ENCODE results near the gene DIAPH2. TPM values are rescaled to one million over a fixed set of nuclear protein-coding genes. Genes with fewer than 3 reads are reported as not detected.

The DIAPH2 gene
- total and polyA plus RNA-seq, 2 donors (not counting 1 experiment from before 2014, with no cell fraction given) = 4.2 to 32.4 TPM

DNA sequence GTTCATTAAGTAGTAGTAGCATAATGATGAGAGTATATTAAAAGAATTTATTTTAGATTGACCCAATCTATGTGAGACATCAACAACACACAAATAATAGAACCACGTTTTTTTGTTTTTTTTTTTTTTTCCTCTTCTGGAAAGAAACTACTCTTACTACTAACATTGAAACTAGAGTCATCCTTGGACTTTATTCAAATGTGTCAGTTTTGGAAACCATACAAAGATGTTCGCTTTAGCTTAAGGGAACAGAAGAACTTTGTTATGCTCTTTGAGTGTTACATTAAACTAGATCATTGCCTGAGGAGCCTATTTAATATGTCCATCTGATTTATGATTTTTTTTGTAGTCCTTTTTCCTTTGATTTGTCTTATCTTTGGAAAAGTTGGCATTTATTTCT lies 365.8 kb downstream of the DIAPH2 start:
- no peak overlapping the region for H3K9ac ChIP-seq (ENCODE audit: low read length)
- ATAC-seq (ENCODE audit: low read depth) (no peak), DNase-seq (no peak)
- no peaks in the 10 kb centered on the region for H4K20me1 ChIP-seq (ENCODE audit: control insufficient read depth, insufficient read depth, low read length, poor library complexity, severe bottlenecking)
- ChIA-PET POLR2A (no interaction called here), CTCF (no interaction called here)
- H3K4me1 ChIP-seq (ENCODE audit: control insufficient read depth in 2 of 2, insufficient read depth in 2 of 2, low read length in 2 of 2) = no peaks in the 10 kb centered on the region
- WGBS (ENCODE audit: insufficient coverage) = no CpG with 5 or more reads among the region's 2 CpGs
- no peaks in the 10 kb centered on the region for H3K9me3 ChIP-seq (ENCODE audit: control extremely low read depth in 1 of 3, control insufficient read depth in 2 of 3, insufficient read depth in 1 of 3, low read length in 2 of 3)
- no peaks in the 10 kb centered on the region for H3K36me3 ChIP-seq (replicated peaks in 1 of 2; ENCODE audit: control extremely low read depth in 1 of 2, control insufficient read depth in 1 of 2, extremely low read depth in 1 of 2, insufficient read depth in 2 of 2, low read length in 1 of 2)
- H3K27me3 ChIP-seq (replicated peaks in 1 of 4; ENCODE audit: control extremely low read depth in 1 of 4, control insufficient read depth in 3 of 4, insufficient read depth in 4 of 4, low read length in 3 of 4) = no peaks in the 10 kb centered on the region
- no peak overlapping the region for H2AFZ ChIP-seq (ENCODE audit: insufficient read depth, low read depth, low read length, poor library complexity, severe bottlenecking)
- H3K9me3 Mint-ChIP-seq (ENCODE audit: insufficient read depth) = no peaks in the 10 kb centered on the region
- no peak overlapping the region for H3K27ac Mint-ChIP-seq
- H3K27ac ChIP-seq (ENCODE audit: low read length in 2 of 2) = no peak overlapping the region
- H3K79me2 ChIP-seq (ENCODE audit: control insufficient read depth, insufficient read depth, low read length) = no peaks in the 10 kb centered on the region
- H3K4me1 Mint-ChIP-seq = no peaks in the 10 kb centered on the region
- H3K4me3 Mint-ChIP-seq = no peak overlapping the region
- intact Hi-C loops (cut with micrococcal nuclease) = no loop called here
- H3K27me3 Mint-ChIP-seq = no peaks in the 10 kb centered on the region
- H3K4me3 ChIP-seq (ENCODE audit: control extremely low read depth in 1 of 5, extremely low read depth in 1 of 5, insufficient read depth in 1 of 5, low read depth in 2 of 5, low read length in 4 of 5) = no peak overlapping the region
- TF ChIP-seq, protein P1, sequence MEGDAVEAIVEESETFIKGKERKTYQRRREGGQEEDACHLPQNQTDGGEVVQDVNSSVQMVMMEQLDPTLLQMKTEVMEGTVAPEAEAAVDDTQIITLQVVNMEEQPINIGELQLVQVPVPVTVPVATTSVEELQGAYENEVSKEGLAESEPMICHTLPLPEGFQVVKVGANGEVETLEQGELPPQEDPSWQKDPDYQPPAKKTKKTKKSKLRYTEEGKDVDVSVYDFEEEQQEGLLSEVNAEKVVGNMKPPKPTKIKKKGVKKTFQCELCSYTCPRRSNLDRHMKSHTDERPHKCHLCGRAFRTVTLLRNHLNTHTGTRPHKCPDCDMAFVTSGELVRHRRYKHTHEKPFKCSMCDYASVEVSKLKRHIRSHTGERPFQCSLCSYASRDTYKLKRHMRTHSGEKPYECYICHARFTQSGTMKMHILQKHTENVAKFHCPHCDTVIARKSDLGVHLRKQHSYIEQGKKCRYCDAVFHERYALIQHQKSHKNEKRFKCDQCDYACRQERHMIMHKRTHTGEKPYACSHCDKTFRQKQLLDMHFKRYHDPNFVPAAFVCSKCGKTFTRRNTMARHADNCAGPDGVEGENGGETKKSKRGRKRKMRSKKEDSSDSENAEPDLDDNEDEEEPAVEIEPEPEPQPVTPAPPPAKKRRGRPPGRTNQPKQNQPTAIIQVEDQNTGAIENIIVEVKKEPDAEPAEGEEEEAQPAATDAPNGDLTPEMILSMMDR (IDR thresholded peaks at IDR 0.05) = no peak
- no peak for TF ChIP-seq EZH2 (IDR thresholded peaks at IDR 0.05; ENCODE audit: borderline replicate concordance, insufficient read depth, low read depth, low read length, poor library complexity, severe bottlenecking)
- H3K4me2 ChIP-seq (replicated peaks; ENCODE audit: low read depth, low read length, poor library complexity, severe bottlenecking) = no peak overlapping the region

- no peak overlapping the region for H3K27ac ChIP-seq (ENCODE audit: low read length in 2 of 2)
- no CpG with 5 or more reads among the region's 4 CpGs for WGBS (ENCODE audit: insufficient coverage)
- ChIA-PET CTCF (no interaction called here), POLR2A (no interaction called here)
- Mint-ChIP-seq H3K9me3 (ENCODE audit: insufficient read depth) (no peaks in the 10 kb centered on the region), H3K27me3 (no peaks in the 10 kb centered on the region), H3K4me3 (no peak overlapping the region), H3K4me1 (no peaks in the 10 kb centered on the region), H3K27ac (no peak overlapping the region)
- H2AFZ ChIP-seq (ENCODE audit: insufficient read depth, low read depth, low read length, poor library complexity, severe bottlenecking) = no peak overlapping the region
- H3K4me3 ChIP-seq (ENCODE audit: control extremely low read depth in 1 of 5, extremely low read depth in 1 of 5, insufficient read depth in 1 of 5, low read depth in 2 of 5, low read length in 4 of 5) = no peak overlapping the region
- H3K36me3 ChIP-seq (replicated peaks in 1 of 2; ENCODE audit: control extremely low read depth in 1 of 2, control insufficient read depth in 1 of 2, extremely low read depth in 1 of 2, insufficient read depth in 2 of 2, low read length in 1 of 2) = no peaks in the 10 kb centered on the region
- intact Hi-C loops (cut with micrococcal nuclease) = no loop called here
- no peak overlapping the region for H3K4me2 ChIP-seq (replicated peaks; ENCODE audit: low read depth, low read length, poor library complexity, severe bottlenecking)
- H4K20me1 ChIP-seq (ENCODE audit: control insufficient read depth, insufficient read depth, low read length, poor library complexity, severe bottlenecking) = no peaks in the 10 kb centered on the region
- TF ChIP-seq, protein P1 (IDR thresholded peaks at IDR 0.05) = no peak
- TF ChIP-seq EZH2 (IDR thresholded peaks at IDR 0.05; ENCODE audit: borderline replicate concordance, insufficient read depth, low read depth, low read length, poor library complexity, severe bottlenecking) = no peak
- no peaks in the 10 kb centered on the region for H3K9me3 ChIP-seq (ENCODE audit: control extremely low read depth in 1 of 3, control insufficient read depth in 2 of 3, insufficient read depth in 1 of 3, low read length in 2 of 3)
- no peak for ATAC-seq (ENCODE audit: low read depth)
- H3K4me1 ChIP-seq (ENCODE audit: control insufficient read depth in 2 of 2, insufficient read depth in 2 of 2, low read length in 2 of 2) = no peaks in the 10 kb centered on the region
- no peak for DNase-seq
- H3K9ac ChIP-seq (ENCODE audit: low read length) = no peak overlapping the region
- H3K27me3 ChIP-seq (replicated peaks in 1 of 4; ENCODE audit: control extremely low read depth in 1 of 4, control insufficient read depth in 3 of 4, insufficient read depth in 4 of 4, low read length in 3 of 4) = no peaks in the 10 kb centered on the region
- H3K79me2 ChIP-seq (ENCODE audit: control insufficient read depth, insufficient read depth, low read length) = no peaks in the 10 kb centered on the region
Observed at GRCh38 chrX:97057349-97057909, 372.8 kb downstream of the DIAPH2 start.

All from B cell (primary cell).